H1 (cell line): Measurements from ENCODE around the gene PALD1. TPM values are rescaled to one million over a fixed set of nuclear protein-coding genes. Genes with fewer than 3 reads are reported as not detected.
"Not testable (repeated sequence)": the region's sequence is repeated elsewhere in the genome, so short reads cannot be mapped to it uniquely, and the experiment has no call there.

Experiments
- CTCF ChIA-PET: fragments of 300-600 bp; sonication (Branson Sonifier 250); formaldehyde crosslinking; loops from one replicate; lab custom pipeline; 2021; ENCODE audit not compliant: partially characterized antibody; lab: Charles Lee
- POLR2A ChIA-PET: fragments of 300-600 bp; sonication (Branson Sonifier 250); formaldehyde crosslinking; loops from one replicate; lab custom pipeline; 2021; ENCODE audit warnings: inconsistent platforms; ENCODE audit not compliant: partially characterized antibody; lab: Charles Lee
- DNase-seq, 2 experiments: peaks; one replicate each; pipeline versions ENCODE4 v3.0.0 to v3.0.0-alpha.2; 2010 to 2022; ENCODE audit warnings: low spot score in 2 of 2, low read depth in 1 of 2, mixed read lengths in 1 of 2
- FAIRE-seq: peaks from 2 replicates; lab custom pipeline; 2011; peaks lifted over from hg19 to GRCh38; lab: Jason Lieb, UNC
- H2AFZ ChIP-seq: 2 replicates; pipeline ENCODE4 v1.8.1; 2012; ENCODE audit warnings: low read length, inconsistent platforms
- H2AK5ac ChIP-seq: 2 replicates; pipeline ENCODE4 v1.6.1; 2013; ENCODE audit warnings: low read depth, low read length
- H2BK120ac ChIP-seq: replicated peaks from 2 replicates; pipeline ENCODE3; 2013; ENCODE audit warnings: low read depth, low read length, inconsistent platforms
- H2BK12ac ChIP-seq: 2 replicates; pipeline ENCODE4 v1.6.1; 2013; ENCODE audit warnings: low read depth, low read length
- H2BK15ac ChIP-seq: 2 replicates; pipeline ENCODE4 v1.6.1; 2013; ENCODE audit warnings: low read length
- H2BK20ac ChIP-seq: 2 replicates; pipeline ENCODE4 v1.6.1; 2013; ENCODE audit warnings: low read length
- H2BK5ac ChIP-seq: 2 replicates; pipeline ENCODE4 v1.6.1; 2013; ENCODE audit warnings: low read depth, low read length
- H3K14ac ChIP-seq: 2 replicates; pipeline ENCODE4 v1.6.1; 2013; ENCODE audit warnings: inconsistent platforms; ENCODE audit not compliant: insufficient read length
- H3K18ac ChIP-seq: 2 replicates; pipeline ENCODE4 v1.6.1; 2013; ENCODE audit warnings: low read length; ENCODE audit errors: extremely low read depth
- H3K23ac ChIP-seq: 2 replicates; pipeline ENCODE4 v1.6.1; 2013; ENCODE audit warnings: inconsistent platforms; ENCODE audit not compliant: insufficient read length
- H3K23me2 ChIP-seq: 2 replicates; pipeline ENCODE4 v1.6.1; 2013; ENCODE audit warnings: low read depth, low read length
- H3K27ac ChIP-seq: 2 replicates; pipeline ENCODE4 v1.6.1; 2011; ENCODE audit warnings: low read depth, low read length, inconsistent platforms
- H3K27me3 ChIP-seq, 4 experiments: replicated peaks in 1 of 4; 1 replicate in 1 of 4; 2 replicates in 3 of 4; pipeline versions ENCODE4 v1.6.1 to v1.8.1; 2011 to 2013; ENCODE audit warnings: low read length in 3 of 4, mild to moderate bottlenecking in 3 of 4, inconsistent platforms in 2 of 4, mixed read lengths in 2 of 4, moderate library complexity in 1 of 4; ENCODE audit not compliant: control insufficient read depth in 3 of 4, insufficient read depth in 3 of 4; ENCODE audit errors: extremely low read depth in 1 of 4
- H3K36me3 ChIP-seq, 4 experiments: 2 replicates each; pipeline versions ENCODE4 v1.6.1 to v1.8.1; 2011 to 2013; ENCODE audit warnings: mild to moderate bottlenecking in 4 of 4, low read length in 3 of 4, moderate library complexity in 2 of 4, control low read depth in 1 of 4, inconsistent platforms in 1 of 4; ENCODE audit not compliant: insufficient read depth in 4 of 4, control insufficient read depth in 2 of 4
- H3K4ac ChIP-seq: replicated peaks from 2 replicates; pipeline ENCODE3; 2013; ENCODE audit warnings: low read length, low read depth, mixed read lengths, inconsistent platforms; ENCODE audit not compliant: insufficient read length
- H3K4me1 ChIP-seq, 4 experiments: replicated peaks in 1 of 4; 1 replicate in 1 of 4; 2 replicates in 3 of 4; pipeline versions ENCODE4 v1.6.1 to v1.8.1; 2011 to 2013; ENCODE audit warnings: low read length in 3 of 4, inconsistent platforms in 2 of 4, mixed read lengths in 1 of 4; ENCODE audit not compliant: insufficient read depth in 4 of 4, control insufficient read depth in 3 of 4
- H3K4me2 ChIP-seq, 2 experiments: 2 replicates each; pipeline versions ENCODE4 v1.6.1 to v1.8.1; 2011 to 2013; ENCODE audit warnings: low read depth in 2 of 2, low read length in 2 of 2, control low read depth in 1 of 2, inconsistent platforms in 1 of 2, mild to moderate bottlenecking in 1 of 2; ENCODE audit not compliant: insufficient read depth in 1 of 2
- H3K4me3 ChIP-seq, 4 experiments: fragments of 200-600, 300-600 bp in 1 of 4; sonication (generic), shearing (Covaris generic), sonication (Bioruptor Twin) in 1 of 4; 2 replicates each; pipeline versions ENCODE4 v1.5.1 to v1.8.1; 2011 to 2016; ENCODE audit warnings: low read length in 4 of 4, low read depth in 3 of 4, control low read depth in 2 of 4, inconsistent platforms in 2 of 4, mild to moderate bottlenecking in 2 of 4, mixed read lengths in 1 of 4, moderate library complexity in 1 of 4; ENCODE audit not compliant: insufficient read depth in 2 of 4; ENCODE audit errors: extremely low read depth in 1 of 4
- H3K56ac ChIP-seq: replicated peaks from 2 replicates; pipeline ENCODE3; 2013; ENCODE audit warnings: low read depth, mild to moderate bottlenecking, mixed read lengths, low read length, inconsistent platforms; ENCODE audit not compliant: insufficient read length
- H3K79me1 ChIP-seq: 2 replicates; pipeline ENCODE4 v1.6.1; 2013; ENCODE audit warnings: low read depth, low read length, control low read depth
- H3K79me2 ChIP-seq, 2 experiments: 2 replicates each; pipeline versions ENCODE4 v1.6.1 to v1.8.1; 2012 to 2013; ENCODE audit warnings: low read length in 2 of 2, mild to moderate bottlenecking in 2 of 2, inconsistent platforms in 1 of 2; ENCODE audit not compliant: insufficient read depth in 2 of 2, control insufficient read depth in 1 of 2
- H3K9ac ChIP-seq, 4 experiments: replicated peaks in 1 of 4; 1 replicate in 1 of 4; 2 replicates in 3 of 4; pipeline versions ENCODE4 v1.6.1 to v1.8.1; 2011 to 2013; ENCODE audit warnings: low read depth in 3 of 4, low read length in 3 of 4, control low read depth in 2 of 4, mild to moderate bottlenecking in 2 of 4, moderate library complexity in 2 of 4, inconsistent platforms in 1 of 4; ENCODE audit errors: extremely low read depth in 1 of 4
- H3K9me3 ChIP-seq, 2 experiments: 2 replicates each; pipeline versions ENCODE4 v1.6.1 to v1.8.1; 2012 to 2013; ENCODE audit warnings: mild to moderate bottlenecking in 2 of 2, moderate library complexity in 2 of 2, control low read depth in 1 of 2, inconsistent platforms in 1 of 2, low read depth in 1 of 2, low read length in 1 of 2, mixed read lengths in 1 of 2; ENCODE audit not compliant: insufficient read depth in 2 of 2
- H4K20me1 ChIP-seq, 2 experiments: replicated peaks in 1 of 2; 2 replicates each; pipeline versions ENCODE3 to v1.8.1; 2011 to 2013; ENCODE audit warnings: inconsistent platforms in 2 of 2, low read length in 2 of 2, mild to moderate bottlenecking in 1 of 2; ENCODE audit not compliant: insufficient read depth in 2 of 2, control insufficient read depth in 1 of 2
- H4K5ac ChIP-seq: 2 replicates; pipeline ENCODE4 v1.6.1; 2013; ENCODE audit warnings: low read length, low read depth, mixed read lengths, inconsistent platforms; ENCODE audit not compliant: insufficient read length
- H4K8ac ChIP-seq: 2 replicates; pipeline ENCODE4 v1.8.0; 2013; ENCODE audit warnings: mild to moderate bottlenecking, moderate library complexity, low read length, inconsistent platforms; ENCODE audit not compliant: insufficient read depth; ENCODE audit errors: extremely low read depth
- H4K91ac ChIP-seq: replicated peaks from 2 replicates; pipeline ENCODE3; 2013; ENCODE audit warnings: low read length, mixed read lengths, inconsistent platforms; ENCODE audit not compliant: insufficient read length
- WGBS, 2 experiments: shearing (Covaris generic) in 1 of 2; methylation state at CpG; one replicate each; pipeline versions ENCODE4 v1.1.6 to v1.1.7; 2013 to 2015; ENCODE audit warnings: low lambda C conversion rate in 2 of 2, mixed read lengths in 2 of 2, inconsistent platforms in 1 of 2, low coverage in 1 of 2, missing lambda C conversion rate in 1 of 2; ENCODE audit not compliant: insufficient replicate concordance in 2 of 2, insufficient coverage in 1 of 2, insufficient read length in 1 of 2; ENCODE audit errors: extremely low coverage in 1 of 2, missing lambda C conversion rate in 1 of 2; 5-methylcytosine and 5-hydroxymethylcytosine counted together
- polyA plus RNA-seq, 7 experiments: library from polyadenylated mRNA; depleted of rRNA in 3 of 7; stranded (reverse) in 5 of 7; unstranded in 2 of 7; fragments of >200 nt in 5 of 7; fragments of 200-250 nt in 2 of 7; gene quantifications; 1 replicate in 5 of 7; 2 replicates in 1 of 7; 4 replicates in 1 of 7; pipeline versions ENCODE4 v1.2.1 to v1.2.3, GENCODE V29; 2011 to 2013; ENCODE audit warnings: missing spikeins in 2 of 7, mixed read lengths in 2 of 7
- total RNA-seq: library from RNA; stranded (reverse); fragmentation: NEBNext Ultra II Directional; extraction: Animal tissue kit (Norgen Biotek cat#: 25700); gene quantifications from 2 replicates; pipeline ENCODE4 v1.2.1, GENCODE V29; 2021

The PALD1 gene
- total and polyA plus RNA-seq, 2 of the 8 experiments (the other 6 are each of a cell fraction or from before 2014, with no cell fraction given): 13.3 to 32.8 TPM

- H4K91ac ChIP-seq, H3K27me3 ChIP-seq, H3K56ac ChIP-seq, H3K4me2 ChIP-seq, H4K20me1 ChIP-seq, H2BK12ac ChIP-seq, H3K9ac ChIP-seq, H4K8ac ChIP-seq, H2AFZ ChIP-seq, FAIRE-seq, H2BK5ac ChIP-seq, H2BK20ac ChIP-seq, H3K79me1 ChIP-seq, H3K36me3 ChIP-seq, H2BK15ac ChIP-seq, H3K14ac ChIP-seq, H4K5ac ChIP-seq, H3K23me2 ChIP-seq, H3K4ac ChIP-seq, H2BK120ac ChIP-seq, H3K23ac ChIP-seq, H3K27ac ChIP-seq, H2AK5ac ChIP-seq, H3K18ac ChIP-seq, H3K9me3 ChIP-seq, H3K4me3 ChIP-seq, DNase-seq: not testable (repeated sequence)
- CTCF ChIA-PET: interaction anchor here (1.2 to 43.0 kb wide), 3 partner anchors 23 to 57 kb away, joined by 3 to 908 read pairs (median 6); no protein-coding TSS in a partner anchor
- 85% methylated on average over 6 of the region's 6 CpGs; no CpG with 5 or more reads in 1 of the 2 experiments for WGBS, 2 experiments
- POLR2A ChIA-PET: interaction anchor here (1.2 to 1.3 kb wide), 2 partner anchors 9 to 15 kb away, joined by 3 read pairs; no protein-coding TSS in a partner anchor
- peaks cover 3 to 20% (median 15%) of the 10 kb centered on the region in 4 experiments; a peak in 6 of 7 replicates for H3K4me1 ChIP-seq
- H3K79me2 ChIP-seq: peaks cover 0 to 25% of the 10 kb centered on the region in 2 experiments; a peak in 3 of 4 replicates
Measured at GRCh38 chr10:70483872-70484271, 5.3 kb downstream of the PALD1 start.
